Measurements from ENCODE around the gene SEL1L3.

SEL1L3 gene

DNA sequence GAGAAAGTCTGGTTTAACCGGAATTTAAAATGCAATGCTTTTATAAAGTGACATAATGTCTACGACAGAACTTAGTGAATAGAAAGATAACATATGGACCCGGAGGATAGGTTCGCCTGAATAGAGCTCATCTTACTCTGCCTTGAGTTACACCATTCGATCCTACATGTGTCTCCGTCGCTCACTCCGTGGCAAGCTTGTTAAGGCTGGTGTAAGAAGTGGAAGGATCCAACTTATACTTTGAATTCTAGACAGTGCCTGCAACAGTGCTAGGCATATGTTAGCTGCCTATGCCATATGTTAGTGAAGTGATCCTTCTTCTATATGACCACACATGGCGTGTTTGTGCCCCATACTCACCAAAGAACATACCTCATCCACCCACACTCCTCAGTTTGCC, 50.9 kb downstream of the SEL1L3 start:
- no peak for DNase-seq
- TF ChIP-seq GATA1 (IDR thresholded peaks at IDR 0.05; ENCODE audit: low read depth, low read length) (no peak), POLR2A (IDR thresholded peaks at IDR 0.05; ENCODE audit: low read length) (no peak)

DNA sequence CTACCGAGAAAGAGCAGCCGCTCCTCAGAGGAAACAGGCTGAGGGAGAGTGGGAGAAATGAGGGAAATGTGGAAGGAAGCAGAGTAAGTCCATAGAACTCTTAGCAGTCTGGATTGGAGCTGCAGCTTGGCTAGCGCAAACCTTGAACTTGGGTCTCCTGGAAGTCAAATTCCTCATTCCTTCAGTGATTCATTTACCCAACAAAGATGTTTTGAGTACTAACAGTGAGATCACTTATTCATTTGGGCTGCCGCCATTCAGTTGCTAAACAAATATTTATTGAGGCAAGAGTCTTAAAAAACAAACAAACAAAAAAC, 51.5 kb downstream of the SEL1L3 start:
- DNase-seq, result no peak
- TF ChIP-seq POLR2A (IDR thresholded peaks at IDR 0.05; ENCODE audit: low read length), result no peak
- TF ChIP-seq GATA1 (IDR thresholded peaks at IDR 0.05; ENCODE audit: low read depth, low read length), result no peak

DNA sequence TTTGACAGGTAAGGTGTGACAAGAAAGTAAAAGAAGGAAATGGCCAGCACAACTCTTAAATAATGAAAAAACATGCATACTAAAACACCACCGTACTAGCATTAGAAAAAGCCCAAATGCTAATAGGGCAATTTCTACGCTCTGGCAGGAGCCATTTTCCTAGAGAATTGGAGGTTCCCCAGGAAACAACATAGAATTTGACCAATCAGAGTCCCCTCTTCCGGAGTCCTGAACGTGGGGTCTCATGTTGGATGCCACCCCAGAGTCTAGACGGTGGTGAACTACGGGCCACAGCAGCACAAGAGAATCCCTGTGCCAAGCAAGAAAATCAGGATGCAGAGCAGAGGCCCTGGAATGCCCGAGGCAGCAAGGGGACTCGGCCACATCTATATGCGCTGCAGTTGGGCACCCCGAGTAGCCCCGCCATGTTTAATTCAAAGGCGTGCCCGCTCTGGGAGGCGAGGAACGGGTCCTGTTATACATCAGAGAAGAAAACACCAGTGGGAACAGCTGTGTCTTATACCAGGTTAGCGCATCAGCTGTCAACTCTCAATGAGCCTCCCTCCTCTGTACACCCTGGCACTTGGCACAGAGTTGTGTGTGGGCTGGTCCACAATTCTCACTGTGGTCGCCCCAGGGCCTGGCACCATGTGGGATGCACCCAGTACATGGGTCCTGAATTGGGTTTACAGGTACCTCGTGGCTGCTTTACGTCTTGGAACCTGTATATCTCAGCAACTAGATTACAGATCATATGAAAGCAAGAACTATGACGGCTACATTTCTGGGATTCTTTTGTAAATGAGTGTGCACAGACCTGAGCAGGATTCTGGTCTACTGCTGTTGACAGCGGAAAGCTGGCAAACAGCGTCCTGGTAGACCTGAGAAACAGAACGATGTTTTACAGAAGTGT, 52.1 kb downstream of the SEL1L3 start:
- no peak for DNase-seq
- no peak for TF ChIP-seq POLR2A (IDR thresholded peaks at IDR 0.05; ENCODE audit: low read length)
- no peak for TF ChIP-seq GATA1 (IDR thresholded peaks at IDR 0.05; ENCODE audit: low read depth, low read length)

DNA sequence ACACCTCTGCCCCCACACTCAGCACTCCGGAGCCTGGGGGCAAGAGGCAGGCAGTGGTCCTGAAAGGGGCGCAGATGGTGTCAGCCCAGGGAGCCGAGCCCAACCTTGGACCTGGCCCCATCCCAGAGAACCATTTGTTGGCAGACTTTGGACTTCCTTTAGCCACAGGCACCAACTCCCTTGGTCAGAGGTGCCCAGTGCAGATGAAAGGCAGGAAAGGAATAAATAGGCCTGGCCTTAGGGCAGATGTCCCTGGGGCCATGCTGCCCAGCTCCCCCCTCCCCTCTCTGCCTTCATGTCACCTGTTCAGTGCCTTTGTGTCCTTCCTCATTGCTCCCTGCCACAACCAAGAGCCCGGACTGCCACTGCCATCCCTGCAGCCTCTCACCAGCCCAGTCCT, 52.8 kb downstream of the SEL1L3 start:
- no peak for DNase-seq
- no peak for TF ChIP-seq GATA1 (IDR thresholded peaks at IDR 0.05; ENCODE audit: low read depth, low read length)
- TF ChIP-seq POLR2A (IDR thresholded peaks at IDR 0.05; ENCODE audit: low read length), result no peak

DNA sequence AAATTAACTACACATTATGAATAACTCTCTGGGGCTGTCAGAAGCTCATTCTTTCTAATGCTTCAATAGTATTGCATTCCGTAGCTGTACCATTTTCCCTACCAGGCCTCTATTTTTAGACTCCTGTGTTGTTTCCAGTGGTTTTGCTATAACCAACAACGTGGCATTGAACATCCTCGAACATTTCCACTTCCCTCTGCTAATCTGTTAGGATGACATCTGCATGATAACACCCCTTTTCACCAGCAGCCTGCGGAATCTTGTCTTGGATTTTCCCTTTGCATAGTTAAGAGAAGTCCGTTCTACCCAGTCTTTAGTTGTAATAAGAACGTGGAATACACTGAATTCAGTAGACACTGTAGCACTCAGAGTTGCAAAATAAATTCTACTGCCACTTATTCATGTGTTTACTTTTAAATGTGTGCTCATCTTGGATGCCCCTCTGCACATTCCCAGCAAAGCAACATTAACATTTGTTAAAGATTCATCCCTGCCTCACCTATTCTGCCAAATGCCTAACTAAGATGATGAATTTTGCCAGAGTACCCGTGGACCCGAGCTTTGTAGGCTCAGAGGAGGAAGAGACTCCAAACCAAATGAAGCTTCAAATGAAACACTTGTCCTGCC, 55.6 kb downstream of the SEL1L3 start:
- DNase-seq, result no peak
- TF ChIP-seq POLR2A (IDR thresholded peaks at IDR 0.05; ENCODE audit: low read length) (no peak), GATA1 (IDR thresholded peaks at IDR 0.05; ENCODE audit: low read depth, low read length) (no peak)

DNA sequence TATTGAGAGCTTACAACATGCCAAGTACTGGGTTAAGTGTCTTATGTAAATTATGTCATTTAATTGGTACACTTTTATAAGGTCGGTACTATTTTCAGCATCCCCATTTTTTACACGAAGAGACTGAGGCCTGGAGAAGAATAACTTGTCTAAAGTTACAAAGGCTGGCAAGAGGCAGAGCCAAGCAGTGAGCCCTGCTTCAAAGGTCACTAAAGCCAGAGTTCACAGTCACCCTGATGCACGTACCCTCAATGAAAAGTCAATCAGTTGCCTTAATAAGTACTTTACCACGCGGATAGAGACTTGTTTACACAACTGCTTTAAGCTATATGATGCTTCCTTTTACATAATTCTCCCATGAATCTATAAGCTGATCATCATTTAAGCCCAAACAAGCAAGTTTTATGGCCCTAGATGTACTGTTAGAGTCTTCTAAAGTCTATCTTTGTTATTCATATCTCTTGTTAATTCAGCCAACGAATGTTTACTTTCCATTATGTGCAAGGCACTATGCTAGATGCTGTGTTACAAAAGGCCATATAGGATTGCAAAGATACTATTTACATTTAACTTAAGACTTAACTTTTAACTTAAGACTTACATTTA, 57.4 kb downstream of the SEL1L3 start:
- DNase-seq, result no peak
- no peak for TF ChIP-seq GATA1 (IDR thresholded peaks at IDR 0.05; ENCODE audit: low read depth, low read length)
- no peak for TF ChIP-seq POLR2A (IDR thresholded peaks at IDR 0.05; ENCODE audit: low read length)

DNA sequence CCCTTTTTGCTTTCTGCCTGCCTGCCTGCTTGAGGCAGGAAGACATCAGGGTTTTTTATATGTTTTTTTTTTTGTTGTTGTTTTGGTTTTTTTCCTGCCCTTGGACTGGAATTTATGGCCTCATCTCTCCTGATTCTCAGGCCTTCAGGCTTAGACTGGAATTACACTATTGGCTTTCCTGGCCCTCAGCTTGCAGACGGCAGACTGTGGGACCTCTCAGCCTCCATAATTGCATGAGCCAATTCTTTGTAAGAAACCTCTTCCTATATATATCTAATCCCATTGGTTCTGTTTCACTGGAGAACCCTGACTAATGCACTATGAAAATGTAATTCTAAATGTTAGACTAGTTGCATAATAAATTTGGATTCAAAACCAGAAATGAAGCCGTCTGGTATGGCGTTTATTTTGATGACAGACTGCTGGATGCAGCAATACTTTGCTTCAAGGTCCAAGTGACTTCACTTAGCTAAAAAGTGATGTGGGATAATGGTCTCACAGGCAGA, 59.0 kb downstream of the SEL1L3 start:
- TF ChIP-seq POLR2A (IDR thresholded peaks at IDR 0.05; ENCODE audit: low read length) (no peak), GATA1 (IDR thresholded peaks at IDR 0.05; ENCODE audit: low read depth, low read length) (no peak)

DNA sequence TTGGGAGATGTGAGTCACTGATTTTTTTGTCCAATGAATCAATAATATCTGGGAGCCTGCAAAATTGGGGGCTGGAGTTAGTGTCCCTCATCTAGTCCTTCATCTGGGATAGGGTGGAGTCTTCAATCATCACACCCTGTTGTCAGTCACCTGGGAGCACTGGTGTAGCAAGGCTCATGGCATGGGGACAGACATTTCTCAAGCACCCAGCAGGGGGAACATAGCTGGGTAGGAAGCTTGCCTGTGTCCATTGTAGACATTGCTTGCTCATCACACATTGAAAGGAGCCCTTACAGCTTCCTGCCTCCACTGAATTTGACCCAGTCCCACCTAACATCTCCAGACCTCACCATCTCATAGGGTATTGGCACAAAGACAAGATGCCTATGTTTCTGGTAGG, 61.2 kb downstream of the SEL1L3 start:
- TF ChIP-seq GATA1 (IDR thresholded peaks at IDR 0.05; ENCODE audit: low read depth, low read length), result no peak
- no peak for TF ChIP-seq POLR2A (IDR thresholded peaks at IDR 0.05; ENCODE audit: low read length)
- no peak for DNase-seq

More for the DNA sequence above, 59.0 kb downstream of the SEL1L3 start:
- DNase-seq, result no peak

DNA sequence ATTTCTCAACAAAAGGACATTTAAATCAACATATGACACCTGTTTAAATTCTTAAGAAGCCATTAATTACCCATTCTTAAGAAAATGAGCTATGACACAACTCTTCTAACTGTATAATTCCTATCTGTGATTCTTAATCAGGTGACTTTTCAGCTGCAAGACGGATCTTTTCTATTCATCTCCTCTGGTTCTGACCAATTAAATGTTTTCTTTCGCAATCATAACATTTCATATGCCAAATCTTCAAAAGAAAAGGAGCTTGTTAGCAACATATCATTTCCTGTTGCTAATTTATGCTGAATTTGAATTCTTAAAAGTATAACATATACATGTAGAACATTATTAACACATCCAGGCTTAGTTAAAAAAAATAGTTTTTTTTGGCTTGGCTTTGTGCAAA, 62.5 kb downstream of the SEL1L3 start:
- no peak for DNase-seq

DNA sequence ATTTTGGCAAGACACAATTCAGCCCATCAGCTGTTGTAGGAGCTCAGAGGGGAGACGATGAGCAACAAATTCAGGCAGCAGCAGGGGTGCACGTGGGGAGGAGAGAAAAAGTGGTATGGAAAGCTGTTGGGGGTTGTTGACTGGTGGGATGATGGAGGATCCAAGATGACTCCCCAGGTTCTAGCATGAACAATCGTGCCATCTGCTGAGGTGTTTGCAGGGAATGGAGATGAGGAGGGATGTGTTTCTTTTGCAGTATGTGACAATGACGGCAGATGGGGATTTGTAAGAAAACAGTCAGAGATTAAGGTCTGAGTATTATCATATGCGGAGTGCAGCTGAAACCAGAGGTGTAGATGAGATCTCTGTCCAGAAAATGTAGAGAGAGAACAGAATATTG, 63.3 kb downstream of the SEL1L3 start:
- TF ChIP-seq GATA1 (IDR thresholded peaks at IDR 0.05; ENCODE audit: low read depth, low read length) (no peak), POLR2A (IDR thresholded peaks at IDR 0.05; ENCODE audit: low read length) (no peak)
- DNase-seq, result no peak

More for the DNA sequence above, 62.5 kb downstream of the SEL1L3 start:
- TF ChIP-seq POLR2A (IDR thresholded peaks at IDR 0.05; ENCODE audit: low read length) (no peak), GATA1 (IDR thresholded peaks at IDR 0.05; ENCODE audit: low read depth, low read length) (no peak)

DNA sequence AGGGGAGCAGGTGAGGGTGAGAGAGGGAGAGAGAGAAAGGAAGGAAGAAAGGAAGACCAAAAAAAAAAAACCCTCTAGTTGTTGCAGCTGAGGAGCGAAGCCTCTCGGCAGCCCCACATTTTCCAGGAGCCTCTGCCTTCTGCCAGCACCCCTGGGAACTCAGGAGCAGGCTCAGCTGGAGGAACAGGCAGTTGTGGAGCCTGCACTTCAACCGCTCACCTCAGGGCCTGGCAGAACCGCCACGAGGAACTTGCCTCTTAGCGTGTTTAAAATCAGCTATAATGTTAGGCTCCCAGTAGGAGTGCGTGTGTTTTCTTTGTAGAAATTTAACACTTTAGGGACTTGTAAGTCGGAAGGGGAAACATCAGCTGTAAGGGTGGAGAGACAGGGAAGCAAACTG, 65.7 kb downstream of the SEL1L3 start:
- DNase-seq, result no peak

DNA sequence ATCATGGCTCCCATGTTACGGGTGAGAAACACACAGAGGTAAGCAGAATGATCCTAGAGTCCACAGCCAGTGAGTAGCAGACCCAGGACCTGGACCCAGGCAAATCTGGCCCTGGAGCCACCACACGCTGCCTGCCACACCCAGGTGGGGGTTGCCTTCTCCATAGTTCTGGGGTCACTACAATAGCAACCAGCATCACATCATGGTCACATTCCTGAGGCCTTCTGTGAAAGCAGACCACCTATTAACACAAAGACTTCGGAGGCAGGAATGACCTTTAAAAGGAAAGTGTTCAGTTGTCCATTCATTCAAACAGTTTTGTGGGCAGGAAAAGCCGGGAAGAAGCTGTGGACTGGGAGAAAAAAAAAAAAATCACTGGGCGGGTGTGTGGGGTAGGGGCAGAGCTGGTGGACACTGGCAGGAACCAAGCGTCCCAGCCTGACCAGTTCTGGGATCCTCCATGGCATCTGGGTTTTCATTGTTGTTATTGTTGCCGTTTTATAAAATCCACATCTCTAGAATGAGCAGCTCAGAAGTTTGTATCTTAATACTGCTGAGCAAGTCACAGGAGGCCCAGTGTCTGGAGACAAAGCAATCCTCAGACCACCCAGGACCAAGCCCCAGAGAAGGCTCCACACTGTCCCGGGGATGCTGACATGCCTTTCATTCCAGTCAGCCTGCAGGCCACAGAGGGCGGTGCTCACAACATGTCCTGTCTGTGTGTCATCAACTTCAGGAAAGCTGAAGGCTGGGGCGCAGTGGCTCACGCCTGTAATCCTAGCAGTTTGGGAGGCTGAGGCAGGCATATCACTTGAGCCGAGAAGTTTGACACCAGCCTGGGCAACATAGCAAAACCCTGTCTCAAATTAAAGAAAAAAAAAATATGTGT, 67.0 kb downstream of the SEL1L3 start:
- no peak for DNase-seq
- no peak for TF ChIP-seq POLR2A (IDR thresholded peaks at IDR 0.05; ENCODE audit: low read length)
- no peak for TF ChIP-seq GATA1 (IDR thresholded peaks at IDR 0.05; ENCODE audit: low read depth, low read length)

More for the DNA sequence above, 65.7 kb downstream of the SEL1L3 start:
- no peak for TF ChIP-seq GATA1 (IDR thresholded peaks at IDR 0.05; ENCODE audit: low read depth, low read length)
- no peak for TF ChIP-seq POLR2A (IDR thresholded peaks at IDR 0.05; ENCODE audit: low read length)

DNA sequence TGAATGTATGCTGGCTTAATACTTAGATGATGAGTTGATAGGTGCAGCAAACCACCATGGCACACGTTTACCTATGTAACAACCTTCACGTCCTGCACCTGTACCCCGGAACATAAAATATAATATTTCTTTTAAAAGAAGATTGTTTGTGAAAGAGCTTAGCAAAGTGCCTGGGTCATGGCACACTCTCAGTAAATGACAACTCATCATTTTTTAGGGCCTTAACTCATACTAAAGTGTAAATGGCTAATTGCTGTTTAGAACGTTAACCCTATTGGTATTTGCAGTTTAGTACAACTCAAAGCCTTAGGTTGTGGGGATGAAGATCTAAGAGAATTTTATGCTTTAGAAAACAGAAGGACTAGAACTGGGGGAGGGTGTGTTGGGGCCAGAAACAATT, 67.7 kb downstream of the SEL1L3 start:
- TF ChIP-seq POLR2A (IDR thresholded peaks at IDR 0.05; ENCODE audit: low read length) (no peak), GATA1 (IDR thresholded peaks at IDR 0.05; ENCODE audit: low read depth, low read length) (no peak)
- no peak for DNase-seq
